HG03097 (cell line): ENCODE data around the gene FBN1.

Experiments
- ATAC-seq: cut with Tn5 transposase; IDR thresholded peaks from one replicate; pipeline ENCODE4 v1.9.1; 2021; ENCODE audit not compliant: unreplicated experiment, low FRiP score

Gene FBN1

DNA sequence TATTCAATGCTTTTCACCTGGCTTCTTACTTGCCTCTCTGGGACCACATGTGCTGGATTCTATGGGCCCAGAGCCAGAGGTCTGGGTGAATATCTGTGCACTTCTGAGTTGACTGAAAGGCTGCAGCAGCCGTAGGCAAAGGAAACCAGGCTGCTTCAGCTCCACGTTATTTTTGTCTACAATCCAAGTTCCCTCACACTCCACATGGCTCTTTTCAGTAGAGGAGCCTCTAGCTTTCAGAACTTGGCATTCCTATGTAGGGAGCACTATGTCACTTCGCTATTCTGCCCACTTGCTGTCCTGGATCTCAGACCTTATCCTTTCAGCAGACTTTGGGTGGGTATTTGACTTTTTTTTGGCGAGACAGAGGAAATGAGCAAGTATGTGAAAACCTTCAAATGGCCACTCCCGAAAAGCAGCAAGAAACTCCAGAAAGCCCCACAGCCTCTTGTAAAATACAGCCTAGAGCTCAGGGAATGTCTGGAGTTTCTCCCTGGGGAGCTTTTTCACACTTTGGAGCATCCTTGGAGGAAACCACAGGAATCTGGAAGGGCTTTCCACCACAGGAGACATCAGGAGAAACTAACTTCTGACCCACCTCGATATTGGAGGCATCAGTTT, 233.4 kb downstream of the FBN1 start:
- no peak for ATAC-seq

- ATAC-seq = no peak
Measured at GRCh38 chr15:48409623-48410022, 235.9 kb downstream of the FBN1 start.

GRCh38 chr15:48408327-48408726, 237.2 kb downstream of the FBN1 start:
- ATAC-seq = no peak

GRCh38 chr15:48407646-48408045, 237.9 kb downstream of the FBN1 start:
- no peak for ATAC-seq

DNA sequence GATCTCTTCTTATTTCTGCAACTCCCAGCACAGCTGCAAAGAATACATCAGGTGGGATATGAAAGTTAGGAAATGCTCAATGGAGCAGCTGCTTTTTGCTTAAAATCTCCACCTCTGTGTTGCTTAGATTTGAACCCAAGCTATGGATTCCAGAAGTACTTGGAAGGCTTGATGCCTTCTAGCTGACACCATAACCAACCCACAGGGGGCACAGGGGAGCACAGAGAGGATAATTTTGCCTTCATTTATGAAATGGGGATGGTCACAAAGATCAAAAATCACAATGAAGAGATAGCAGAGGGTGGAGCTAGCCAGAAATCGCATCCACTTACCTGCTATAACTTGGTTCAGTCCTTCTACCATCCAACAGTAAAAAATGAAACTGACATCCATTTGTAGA, 238.6 kb downstream of the FBN1 start:
- no peak for ATAC-seq

DNA sequence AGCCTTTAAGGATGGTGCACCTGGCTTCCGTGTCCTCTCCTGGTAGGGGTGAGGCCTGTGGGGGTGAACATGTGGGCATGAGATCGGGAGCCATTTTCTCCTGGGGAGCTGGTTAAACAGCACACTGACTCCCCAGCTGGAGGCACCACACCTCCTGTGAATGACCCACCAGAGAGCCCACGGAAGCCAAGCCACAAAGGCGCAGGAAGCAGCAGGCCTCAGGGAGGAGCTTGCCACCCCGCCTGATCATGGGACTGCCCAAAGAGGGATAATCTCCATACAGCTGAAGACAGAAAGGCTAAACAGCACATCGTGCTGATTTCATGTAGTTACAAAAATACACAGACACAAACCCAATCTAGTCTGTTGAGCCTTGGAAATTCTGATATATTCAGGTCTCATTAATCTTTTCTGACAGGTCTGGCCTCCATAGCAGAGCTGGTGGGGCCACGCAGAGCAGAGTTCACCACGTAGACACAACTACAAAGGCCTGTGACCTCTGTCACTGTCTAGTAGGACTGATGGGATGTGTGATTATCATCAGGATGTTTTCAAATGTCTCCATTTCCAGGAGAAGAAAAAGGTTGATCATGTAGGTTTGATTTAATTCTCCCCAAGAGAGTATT, 239.1 kb downstream of the FBN1 start:
- no peak for ATAC-seq

- no peak for ATAC-seq
Measured at GRCh38 chr15:48402427-48403177, 242.9 kb downstream of the FBN1 start.

GRCh38 chr15:48400086-48400485, 245.4 kb downstream of the FBN1 start:
- no peak for ATAC-seq

- no peak for ATAC-seq
Measured at GRCh38 chr15:48397841-48398240, 247.7 kb downstream of the FBN1 start.

DNA sequence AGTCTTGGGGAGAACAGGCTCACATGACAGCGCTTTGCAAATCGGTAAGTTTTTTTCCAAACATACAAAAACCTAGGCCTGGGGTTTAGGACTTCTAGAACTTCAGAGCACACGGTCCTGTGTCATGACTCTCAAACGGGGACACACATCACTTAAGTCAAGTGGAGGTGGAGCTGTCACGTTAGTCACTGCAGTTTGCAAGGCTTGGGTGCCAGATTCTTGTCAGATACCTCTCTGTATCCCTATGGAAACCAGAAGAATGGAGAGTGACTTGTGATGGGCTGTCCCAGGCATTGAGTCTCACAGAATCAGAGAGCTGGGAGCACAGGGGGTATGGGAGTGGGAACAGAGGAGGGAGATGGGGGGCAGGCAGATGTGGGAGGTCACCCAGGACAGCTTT, 249.5 kb downstream of the FBN1 start:
- no peak for ATAC-seq

GRCh38 chr15:48395521-48396011, 249.9 kb downstream of the FBN1 start:
- ATAC-seq = no peak

GRCh38 chr15:48394970-48395369, 250.5 kb downstream of the FBN1 start:
- ATAC-seq = no peak

GRCh38 chr15:48393645-48394506, 251.6 kb downstream of the FBN1 start:
- ATAC-seq = no peak

- no peak for ATAC-seq
Measured at GRCh38 chr15:48392356-48392755, 253.2 kb downstream of the FBN1 start.

- no peak for ATAC-seq
Measured at GRCh38 chr15:48391950-48392349, 253.6 kb downstream of the FBN1 start.

DNA sequence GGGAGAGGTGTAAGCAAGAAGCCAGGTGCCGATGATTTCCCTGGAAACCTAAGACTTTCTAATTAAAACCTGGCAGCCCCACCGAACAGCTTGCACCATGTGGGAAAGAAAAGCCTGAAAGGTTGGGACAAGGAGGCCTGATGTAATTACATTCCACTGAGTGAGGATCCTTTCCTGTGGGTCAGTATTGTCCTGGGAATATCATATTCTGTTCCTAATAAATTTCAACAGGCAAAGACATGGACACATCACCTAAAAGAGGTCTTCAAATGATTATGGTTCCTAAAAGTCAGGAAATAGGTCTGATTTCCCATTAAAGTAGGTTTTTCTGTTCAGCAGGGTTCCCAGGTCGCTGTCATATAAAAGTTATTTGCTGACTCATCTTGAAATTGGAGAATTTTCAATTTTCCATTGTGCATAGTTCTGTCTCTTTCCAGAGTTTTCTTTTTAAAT, 255.8 kb downstream of the FBN1 start:
- no peak for ATAC-seq

- ATAC-seq = no peak
Measured at GRCh38 chr15:48388910-48389309, 256.6 kb downstream of the FBN1 start.

- ATAC-seq = no peak
Measured at GRCh38 chr15:48388016-48388851, 257.3 kb downstream of the FBN1 start.

DNA sequence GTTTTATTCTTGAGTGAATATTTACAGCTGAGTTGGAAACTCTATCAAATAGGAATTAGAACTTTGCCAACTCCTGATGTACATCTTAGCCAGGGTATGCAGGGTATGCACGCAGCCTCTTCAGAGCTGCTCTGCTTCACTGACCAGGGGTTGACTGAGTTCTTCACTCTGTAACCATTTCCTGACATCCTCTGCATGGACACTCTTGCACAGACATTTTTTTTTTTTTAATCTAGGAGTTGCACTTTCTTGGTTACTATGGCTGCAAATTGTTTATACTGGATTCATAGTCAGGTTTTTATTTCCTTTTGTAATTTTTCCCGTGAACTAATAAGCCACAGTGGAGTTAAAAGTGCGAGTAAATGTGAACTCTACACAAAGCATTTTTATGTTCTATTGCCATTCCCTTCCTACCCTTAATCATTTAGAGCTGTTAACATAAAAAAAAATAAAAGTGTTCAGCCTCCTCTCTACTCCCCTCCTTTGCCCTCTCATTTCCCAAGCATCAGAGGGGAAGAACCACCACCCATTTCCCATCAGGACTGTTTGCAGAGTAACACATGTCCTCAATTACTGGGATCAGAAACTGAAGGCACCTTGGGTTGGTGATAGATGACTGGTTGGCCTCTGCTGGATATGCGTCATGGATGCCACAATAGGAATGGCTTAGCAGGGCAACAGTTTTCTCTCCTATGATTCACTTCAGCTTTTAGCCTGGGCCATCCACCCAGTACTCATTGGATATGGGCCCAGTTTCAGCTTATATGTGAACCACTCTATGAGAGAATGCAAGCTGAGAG, 260.3 kb downstream of the FBN1 start:
- no peak for ATAC-seq
